Hematopoietic multipotent progenitor cell treated with erythropoietin and hydrocortisone succinate and interleukin-3 and kit ligand, for 6 days (in vitro differentiated cells): ENCODE measurements around the gene MYOD1.
A peak's percentile ranks its signal among the peaks of the same experiment; 100 is the strongest.

ENCODE experiments used
- DNase-seq: peaks from one replicate; pipeline ENCODE4 v3.0.0-alpha.2; 2015

MYOD1 gene

DNA sequence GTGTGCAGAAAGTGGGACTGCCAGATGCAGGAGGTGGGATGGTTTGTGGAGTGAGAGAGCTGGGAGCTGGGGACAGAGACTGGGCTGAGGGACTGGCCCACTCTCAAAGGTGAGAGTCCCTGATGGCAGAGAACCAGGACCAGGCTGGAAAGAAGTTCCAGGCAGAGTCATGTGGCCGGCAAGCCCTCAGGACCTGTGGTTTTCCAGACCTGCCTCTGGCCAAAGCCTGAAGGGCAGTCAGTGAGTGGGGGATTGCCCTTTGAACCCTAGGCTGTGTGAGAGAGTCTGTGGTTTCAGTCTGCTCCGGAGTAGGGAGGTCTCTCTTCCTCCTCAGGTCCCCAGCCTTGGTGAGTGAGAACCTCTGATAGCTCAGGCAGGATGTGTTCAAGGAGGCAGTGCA lies 32.2 kb downstream of the MYOD1 start:
- DNase-seq: no peak

GRCh38 chr11:17752144-17752543 lies 32.8 kb downstream of the MYOD1 start:
- no peak for DNase-seq

DNA sequence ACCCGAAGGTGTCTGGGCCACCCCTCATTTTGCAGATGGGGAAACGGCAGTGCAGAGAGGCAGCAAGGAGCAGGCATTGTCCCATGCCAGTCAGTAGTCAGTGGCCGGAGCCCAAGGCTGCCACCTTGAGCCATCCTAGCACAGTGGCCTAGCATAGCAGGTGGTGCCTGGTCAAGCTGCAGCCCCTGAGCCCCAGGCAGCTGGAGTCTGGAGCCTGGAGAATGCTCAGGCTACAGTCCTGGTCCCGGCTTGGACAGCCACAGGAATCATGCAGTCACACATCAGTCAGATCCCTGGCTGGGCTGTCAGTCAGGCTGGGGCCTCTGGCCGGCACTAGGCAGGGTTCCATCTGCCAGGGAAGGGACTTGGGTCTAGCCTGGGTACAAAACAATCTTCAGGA lies 33.8 kb downstream of the MYOD1 start:
- DNase-seq: no peak

- DNase-seq: no peak
Measured at GRCh38 chr11:17753641-17754040, 34.3 kb downstream of the MYOD1 start.

DNA sequence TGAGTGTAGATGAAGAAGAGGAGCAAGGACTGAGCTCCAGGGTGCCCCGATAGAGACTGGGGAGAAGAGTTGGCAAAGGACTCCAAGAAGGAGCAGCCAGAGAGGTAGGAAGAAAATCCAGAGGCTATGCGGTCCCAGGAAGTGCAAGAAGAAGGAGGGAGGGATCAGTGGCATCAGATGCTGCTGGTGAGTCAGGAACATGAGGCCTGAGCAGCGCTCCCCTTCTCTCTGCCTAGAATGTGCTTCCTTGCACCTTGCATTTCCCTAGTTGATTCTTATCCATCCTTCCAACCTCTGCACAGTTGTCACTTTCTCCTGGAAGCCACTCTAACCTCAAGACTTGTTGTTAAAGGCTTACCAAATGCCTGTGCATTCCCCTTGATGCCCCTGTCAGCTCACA lies 36.5 kb downstream of the MYOD1 start:
- no peak for DNase-seq

DNA sequence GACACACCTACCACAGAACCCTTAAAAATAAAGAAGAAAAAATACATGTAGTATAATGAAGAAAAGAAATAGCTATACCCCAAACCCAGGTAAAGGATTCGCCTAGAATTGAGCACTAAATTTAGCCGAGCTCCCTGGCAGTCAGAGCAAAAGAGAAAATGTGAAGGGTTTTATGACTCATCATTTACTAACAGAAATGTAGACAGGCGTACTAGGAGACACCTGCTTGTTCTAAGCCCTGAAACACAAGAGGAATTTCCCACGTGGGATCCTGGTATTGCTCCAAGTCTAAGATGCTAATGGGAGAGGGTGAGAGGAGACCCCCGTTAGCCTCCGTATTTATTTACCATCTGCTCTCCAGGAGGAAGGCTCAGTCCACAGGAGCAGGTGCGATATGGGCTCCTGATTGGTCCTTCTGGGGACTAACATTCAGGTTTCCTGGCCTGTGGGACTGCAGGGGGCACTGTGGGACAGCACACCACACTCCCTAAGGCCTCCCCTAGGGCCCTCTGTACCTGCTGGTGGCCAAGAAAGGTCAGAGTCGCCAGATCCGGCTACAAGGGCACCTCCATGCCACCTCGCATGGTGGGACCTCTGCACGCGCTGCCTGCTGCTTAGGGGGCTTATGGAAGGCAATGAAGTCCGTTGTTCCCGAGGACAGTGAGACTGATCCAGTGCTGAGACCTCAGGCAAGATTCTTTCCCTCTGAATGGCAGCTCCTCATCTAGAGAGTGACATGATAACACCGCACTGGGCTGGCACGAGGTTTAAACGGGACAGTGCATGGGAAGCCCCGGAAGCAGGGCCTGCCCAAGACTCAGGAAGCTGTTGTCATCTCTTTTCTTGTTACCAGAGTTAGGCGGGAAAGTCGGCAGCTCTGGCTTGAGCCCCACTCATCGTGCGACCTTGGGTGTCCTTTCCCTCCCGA lies 41.0 kb downstream of the MYOD1 start:
- peak; percentile 78 for DNase-seq

DNA sequence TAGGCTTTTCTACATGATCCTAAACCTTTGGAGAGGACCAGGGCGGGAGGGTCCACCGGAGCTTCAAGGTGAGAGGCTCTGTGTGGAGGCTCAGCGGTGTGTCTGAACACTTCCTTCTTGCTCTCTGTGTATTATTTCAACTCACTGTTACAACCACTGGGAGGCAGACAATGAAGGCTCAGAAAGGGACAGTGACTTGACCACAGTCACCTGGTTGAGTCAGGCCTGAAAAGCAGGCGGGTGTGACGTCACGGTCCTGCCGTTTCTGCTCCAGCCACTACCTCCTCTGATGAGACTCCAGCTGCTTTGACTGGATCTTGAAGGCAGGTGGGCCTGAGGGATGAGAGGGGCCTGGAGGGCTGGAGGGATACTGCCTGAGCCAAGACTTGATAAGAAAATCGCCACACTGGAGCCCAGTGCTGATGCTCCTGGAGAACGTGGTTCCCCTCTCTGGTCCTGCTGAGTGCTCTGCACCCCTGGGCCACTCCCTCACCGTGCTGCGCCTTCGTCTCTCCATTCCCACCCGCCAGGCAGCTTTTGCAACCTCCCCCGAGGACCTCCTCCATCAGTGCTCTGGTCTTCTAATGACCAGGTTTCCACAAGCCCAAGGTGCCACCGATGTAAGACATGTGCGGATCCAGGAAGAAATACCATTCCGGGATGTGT lies 43.1 kb downstream of the MYOD1 start:
- peak; percentile 9 for DNase-seq

DNA sequence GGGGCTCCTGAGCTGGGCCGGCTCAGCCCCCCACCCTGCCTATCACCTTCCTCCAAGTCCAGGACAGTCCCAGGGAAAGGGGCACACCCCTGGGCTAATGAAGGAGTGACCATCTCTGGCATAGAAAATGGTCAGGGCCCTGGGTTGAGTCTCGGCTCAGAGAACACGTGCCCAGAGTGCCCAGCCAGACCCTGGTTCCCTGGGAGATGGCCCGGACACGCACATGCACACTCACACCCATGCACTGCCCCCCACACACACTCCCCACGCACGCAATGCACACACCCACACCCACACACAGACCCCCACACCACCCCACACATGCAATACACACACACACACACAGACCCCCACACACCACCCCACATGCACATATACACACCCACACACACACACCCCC lies 43.9 kb downstream of the MYOD1 start:
- no peak for DNase-seq

DNA sequence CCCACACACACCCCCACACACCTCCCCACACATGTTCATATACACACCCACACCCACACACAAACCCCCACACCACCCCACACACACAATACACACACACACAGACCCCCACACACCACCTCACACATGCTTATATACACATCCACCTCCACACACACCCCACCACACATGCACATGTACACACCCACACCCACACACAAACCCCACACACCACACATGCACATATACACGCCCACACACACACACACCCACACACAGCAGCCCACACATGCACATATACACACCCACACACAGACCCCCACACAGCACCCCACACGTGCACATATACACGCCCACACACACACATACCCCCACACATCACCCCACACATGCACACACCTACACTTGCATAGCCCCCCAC lies 44.3 kb downstream of the MYOD1 start:
- DNase-seq: no peak

- no peak for DNase-seq
Measured at GRCh38 chr11:17764446-17765218, 45.3 kb downstream of the MYOD1 start.

DNA sequence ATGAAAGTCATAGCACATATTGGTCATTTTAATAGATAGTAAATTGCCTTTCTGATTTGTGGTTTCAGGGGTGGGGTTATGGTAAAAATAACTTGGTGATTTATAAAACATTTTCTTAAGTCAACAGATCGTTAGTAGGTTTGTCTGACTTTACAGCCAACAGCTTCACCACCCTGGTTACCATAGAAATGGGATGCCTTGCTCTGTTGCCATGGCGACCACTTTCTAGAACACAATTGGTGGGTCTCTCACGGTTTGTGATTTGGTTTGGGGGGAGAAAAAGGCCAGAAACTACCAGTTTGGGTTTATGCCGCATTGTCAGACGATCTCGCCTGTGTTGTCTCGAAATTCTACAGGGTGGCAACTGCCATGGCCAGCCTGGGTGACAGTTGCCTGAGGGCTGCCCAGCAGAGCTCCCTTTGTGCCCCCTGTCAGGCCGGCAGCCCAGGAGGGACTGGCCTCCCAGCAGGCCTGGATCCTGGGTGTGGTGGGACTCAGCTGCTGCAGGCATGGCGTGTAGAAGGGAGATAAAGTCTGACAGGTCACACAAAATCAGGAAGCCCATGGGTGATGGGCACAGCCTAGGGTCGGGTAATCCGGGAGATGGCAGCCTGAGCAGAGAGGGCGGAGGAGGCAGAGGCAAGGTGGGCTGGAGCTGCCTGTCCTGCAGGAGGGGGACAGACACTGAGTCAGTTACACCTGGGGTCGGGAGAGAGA lies 46.1 kb downstream of the MYOD1 start:
- peak; percentile 17 for DNase-seq

GRCh38 chr11:17766073-17766359 lies 46.6 kb downstream of the MYOD1 start:
- DNase-seq: no peak

- peak; percentile 22 for DNase-seq
Measured at GRCh38 chr11:17766590-17766989, 47.2 kb downstream of the MYOD1 start.

- no peak for DNase-seq
Measured at GRCh38 chr11:17767301-17767885, 48.0 kb downstream of the MYOD1 start.

GRCh38 chr11:17767914-17768313 lies 48.5 kb downstream of the MYOD1 start:
- no peak for DNase-seq

- no peak for DNase-seq
Measured at GRCh38 chr11:17768547-17768946, 49.2 kb downstream of the MYOD1 start.

GRCh38 chr11:17769218-17769617 lies 49.8 kb downstream of the MYOD1 start:
- DNase-seq: no peak

GRCh38 chr11:17770048-17770652 lies 50.8 kb downstream of the MYOD1 start:
- peak; percentile 63 for DNase-seq

DNA sequence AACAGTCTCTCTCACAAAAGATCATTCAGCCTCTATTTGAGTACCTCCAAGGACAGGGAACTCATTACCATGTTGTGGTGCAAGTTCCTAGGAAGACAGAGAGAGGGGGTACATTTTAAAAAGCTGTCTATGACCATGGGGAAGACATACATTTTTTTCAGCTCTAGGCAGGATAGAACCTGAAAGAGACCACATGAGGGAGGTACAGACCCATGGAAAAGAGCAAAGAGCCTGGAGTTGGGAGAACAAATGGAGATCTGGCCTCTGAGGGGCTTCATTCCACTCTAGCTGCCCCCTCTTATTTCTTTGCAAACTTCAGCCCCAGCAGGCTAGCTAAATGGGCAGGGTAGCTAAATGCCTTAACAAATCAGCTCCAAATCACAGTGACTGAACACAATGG lies 51.5 kb downstream of the MYOD1 start:
- no peak for DNase-seq

DNA sequence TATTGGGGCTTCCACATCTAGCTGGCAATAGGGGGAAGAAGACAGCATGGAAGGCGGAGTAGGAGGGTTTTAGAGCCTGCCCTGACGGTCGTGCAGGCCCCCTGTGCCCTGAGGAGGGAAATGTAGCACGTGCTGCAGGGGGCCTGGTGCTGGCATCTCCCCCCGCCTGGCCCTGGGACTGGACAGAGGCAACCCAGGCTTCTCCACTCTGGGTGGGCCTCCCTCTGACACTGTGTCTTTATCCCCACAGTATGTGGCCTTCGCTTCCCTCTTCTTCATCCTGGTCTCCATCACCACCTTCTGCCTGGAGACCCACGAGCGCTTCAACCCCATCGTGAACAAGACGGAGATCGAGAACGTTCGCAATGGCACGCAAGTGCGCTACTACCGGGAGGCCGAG lies 52.0 kb downstream of the MYOD1 start:
- no peak for DNase-seq
